Upper lobe of left lung (tissue), 6 donors: Measurements from ENCODE around the gene SND1. TPM values are rescaled to one million over a fixed set of nuclear protein-coding genes. Genes with fewer than 3 reads are reported as not detected.
A peak's percentile ranks its signal among the peaks of the same experiment; 100 is the strongest.

Experiments used
- ATAC-seq, 2 donors: fragments of 200-7000 bp; cut with Tn5 transposase; one replicate each; pipeline ENCODE4 v1.9.1; 2022; ENCODE audit warnings: mild to moderate bottlenecking in 2 of 2, moderate library complexity in 2 of 2; ENCODE audit not compliant: low FRiP score in 2 of 2
- DNase-seq, 2 donors: peaks; one replicate each; pipeline ENCODE4 v3.0.0-alpha.2; 2019 to 2020
- H3K27ac ChIP-seq, 4 donors: fragments of 200-600 bp; sonication (generic); one replicate each; pipeline ENCODE4 v1.5.1; 2016 to 2019
- H3K27me3 ChIP-seq, 4 donors: fragments of 200-600 bp; sonication (generic); one replicate each; pipeline ENCODE4 v1.5.1; 2017 to 2019
- H3K36me3 ChIP-seq, 4 donors: fragments of 200-600 bp; sonication (generic); one replicate each; pipeline ENCODE4 v1.5.1; 2016 to 2019
- H3K4me1 ChIP-seq, 4 donors: fragments of 200-600 bp; sonication (generic); one replicate each; pipeline ENCODE4 v1.5.1; 2018 to 2019
- H3K4me3 ChIP-seq, 4 donors: fragments of 200-600 bp; sonication (generic); one replicate each; pipeline ENCODE4 v1.5.1; 2017 to 2019; ENCODE audit warnings: mild to moderate bottlenecking in 2 of 4, moderate library complexity in 1 of 4
- H3K9me3 ChIP-seq, 4 donors: fragments of 200-600 bp; sonication (generic); one replicate each; pipeline ENCODE4 v1.5.1; 2018 to 2019
- CTCF ChIP-seq, 6 experiments: fragments of 450-650 bp in 4 of 6; fragments of 200-600 bp in 2 of 6; sonication (generic) in 2 of 6; IDR thresholded peaks; one replicate each; pipeline ENCODE4 v1.5.1; 2016 to 2019; ENCODE audit warnings: antibody characterized with exemption in 6 of 6
- EP300 ChIP-seq, 4 donors: sonication (generic); formaldehyde crosslinking; IDR thresholded peaks; one replicate each; pipeline ENCODE4 v1.5.1; 2017; ENCODE audit warnings: antibody characterized with exemption in 4 of 4, control low read depth in 2 of 4
- POLR2A ChIP-seq, 4 donors: fragments of 450-650 bp; IDR thresholded peaks; one replicate each; pipeline ENCODE4 v1.5.1; 2016 to 2017; ENCODE audit warnings: antibody characterized with exemption in 4 of 4, mild to moderate bottlenecking in 2 of 4
- POLR2AphosphoS5 ChIP-seq, 2 donors: sonication (generic); formaldehyde crosslinking; IDR thresholded peaks; one replicate each; pipeline ENCODE4 v1.5.1; 2017; ENCODE audit warnings: antibody characterized with exemption in 2 of 2
- WGBS, 2 donors: methylation state at CpG; one replicate each; pipeline ENCODE4 v1.1.5; 2017 to 2018; 5-methylcytosine and 5-hydroxymethylcytosine counted together
- total RNA-seq, 6 donors: library from RNA; depleted of rRNA in 4 of 6; stranded (reverse); fragments of >200 nt in 4 of 6; gene quantifications; one replicate each; pipeline versions ENCODE4 v1.1.0 to v1.2.1, GENCODE V29; 2016 to 2021
- donor health status: DM: no; HTN: no; CAD: no; lungs with moderate emphysema.
- donor health status: DM: no; HTN: yes; CAD: no; lungs with severe emphysema.

Gene SND1
- total RNA-seq, 6 donors from 2014 or later = 107 to 167 (median 121) TPM

DNA sequence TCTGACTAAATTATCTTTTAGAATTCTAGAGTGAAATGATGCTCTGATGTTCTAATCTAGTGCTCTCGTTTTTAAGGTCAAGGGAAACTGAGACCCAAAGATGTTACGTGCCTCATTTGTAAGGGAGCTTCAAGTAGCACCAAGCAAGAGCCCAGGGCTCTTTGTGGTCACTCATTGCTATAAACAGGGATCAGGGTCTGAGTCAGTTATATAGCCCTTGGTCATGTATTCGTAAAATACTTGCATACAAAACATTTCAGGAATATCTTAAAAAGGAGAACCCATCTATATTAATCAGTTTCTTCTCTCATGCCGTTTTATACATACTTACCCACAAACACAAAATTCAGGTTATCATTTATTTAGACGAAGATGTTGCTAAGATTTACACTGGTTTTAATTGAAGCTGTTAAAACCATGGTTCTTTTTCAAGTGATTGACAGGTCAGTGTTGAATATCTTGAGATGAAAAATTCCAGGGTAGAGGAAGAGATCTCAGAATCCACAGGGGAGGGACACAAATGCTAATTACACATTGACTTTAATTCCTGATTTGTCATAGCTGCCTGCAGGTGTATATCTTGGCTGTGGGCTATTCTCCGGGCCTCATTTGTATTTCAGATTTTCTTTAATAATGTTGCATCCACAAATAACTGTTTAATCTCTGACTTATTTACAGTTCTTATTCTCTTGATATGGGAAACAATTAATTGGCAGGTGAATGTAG is 188.4 kb downstream of the SND1 start:
- Histone ChIP-seq H3K36me3 (no peaks in the 10 kb centered on the region), H3K9me3 (peaks cover 0 to 6% (median 2%) of the 10 kb centered on the region in 4 donors), H3K27me3 (no peaks in the 10 kb centered on the region), H3K4me1 (peaks cover 13 to 15% (median 14%) of the 10 kb centered on the region in 4 donors), H3K27ac (no peak overlapping the region), H3K4me3 (no peak overlapping the region)
- WGBS, 2 donors = 96 to 98% methylated on average over 6 of the region's 6 CpGs
- DNase-seq (no peak), ATAC-seq (no peak)
- no peak for TF ChIP-seq EP300 (IDR thresholded peaks at IDR 0.05)
- TF ChIP-seq CTCF (IDR thresholded peaks at IDR 0.05) = no peak
- TF ChIP-seq POLR2A (IDR thresholded peaks at IDR 0.05) = no peak
- TF ChIP-seq POLR2AphosphoS5 (IDR thresholded peaks at IDR 0.05) = no peak

GRCh38 chr7:127844165-127844564 is 192.2 kb downstream of the SND1 start:
- Histone ChIP-seq H3K4me1 (peaks cover 19 to 28% (median 20%) of the 10 kb centered on the region in 4 donors), H3K36me3 (no peaks in the 10 kb centered on the region), H3K27ac (peak overlapping the region in 1 of 4 donors; percentile 27), H3K4me3 (no peak overlapping the region), H3K9me3 (no peaks in the 10 kb centered on the region), H3K27me3 (no peaks in the 10 kb centered on the region)
- WGBS, 2 donors = 67 to 74% methylated on average over 2 of the region's 2 CpGs
- TF ChIP-seq POLR2AphosphoS5 (IDR thresholded peaks at IDR 0.05) (no peak), POLR2A (IDR thresholded peaks at IDR 0.05) (no peak), CTCF (IDR thresholded peaks at IDR 0.05) (no peak), EP300 (IDR thresholded peaks at IDR 0.05) (no peak)
- DNase-seq (no peak), ATAC-seq (no peak)

DNA sequence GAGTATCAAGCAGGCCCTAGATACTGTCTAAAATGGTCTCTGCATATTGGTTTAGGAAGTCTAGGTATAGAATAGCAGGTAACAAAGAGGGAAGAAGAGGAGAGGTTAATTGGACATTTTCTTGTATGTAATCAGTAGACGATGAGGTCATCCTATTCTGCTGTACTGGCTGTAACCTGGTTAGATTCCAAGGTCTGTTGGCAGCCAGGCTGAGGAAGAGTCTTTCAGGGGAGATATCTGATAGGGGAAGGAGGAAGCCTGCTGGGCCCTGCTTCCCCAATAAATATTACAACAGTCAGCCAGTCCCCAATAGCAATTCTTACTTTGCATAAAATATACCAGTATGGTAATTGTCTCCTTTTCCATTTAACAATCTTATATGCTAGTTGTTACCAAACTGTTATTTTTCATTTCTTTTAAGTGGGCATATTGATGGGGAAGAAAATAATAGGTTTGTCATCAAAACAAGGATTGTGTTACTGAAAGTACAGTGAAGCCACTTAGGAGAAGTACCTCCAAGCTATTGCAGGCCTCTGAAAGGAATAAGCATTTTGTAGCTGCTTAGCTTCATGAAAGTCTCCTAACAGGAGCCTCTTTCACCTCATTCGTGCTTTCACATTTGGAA is 192.8 kb downstream of the SND1 start:
- H3K27ac ChIP-seq = peak overlapping the region in 2 of 4 donors; percentile 13 to 27
- H3K4me1 ChIP-seq = peaks cover 19 to 28% (median 20%) of the 10 kb centered on the region in 4 donors
- no peaks in the 10 kb centered on the region for H3K36me3 ChIP-seq
- DNase-seq = peak in 1 of 2 donors; percentile 34
- H3K27me3 ChIP-seq = no peaks in the 10 kb centered on the region
- no peak overlapping the region for H3K4me3 ChIP-seq
- TF ChIP-seq CTCF (IDR thresholded peaks at IDR 0.05) = no peak
- TF ChIP-seq POLR2A (IDR thresholded peaks at IDR 0.05) = no peak
- TF ChIP-seq POLR2AphosphoS5 (IDR thresholded peaks at IDR 0.05) = no peak
- WGBS, 2 donors = 29 to 40% methylated on average over 2 of the region's 2 CpGs
- peak in 1 of 2 donors; percentile 82 for ATAC-seq
- H3K9me3 ChIP-seq = no peaks in the 10 kb centered on the region

- no peak for TF ChIP-seq POLR2AphosphoS5 (IDR thresholded peaks at IDR 0.05)
- TF ChIP-seq CTCF (IDR thresholded peaks at IDR 0.05) = no peak
- peaks cover 19 to 28% (median 20%) of the 10 kb centered on the region in 4 donors for H3K4me1 ChIP-seq
- WGBS, 2 donors = 39 to 63% methylated on average over 1 of the region's 1 CpG
- H3K4me3 ChIP-seq = no peak overlapping the region
- peak overlapping the region in 1 of 4 donors; percentile 13 for H3K27ac ChIP-seq
- H3K36me3 ChIP-seq = no peaks in the 10 kb centered on the region
- no peaks in the 10 kb centered on the region for H3K27me3 ChIP-seq
- DNase-seq (no peak), ATAC-seq (no peak)
- H3K9me3 ChIP-seq = no peaks in the 10 kb centered on the region
These were observed 193.7 kb downstream of the SND1 start for GRCh38 chr7:127845522-127846214.
